GM19328 (cell line): ENCODE data around the gene HSPA12A.

Experiments
- ATAC-seq: cut with Tn5 transposase; IDR thresholded peaks from one replicate; pipeline ENCODE4 v1.9.1; 2021; ENCODE audit warnings: mild to moderate bottlenecking, moderate library complexity; ENCODE audit not compliant: unreplicated experiment

HSPA12A gene, protein sequence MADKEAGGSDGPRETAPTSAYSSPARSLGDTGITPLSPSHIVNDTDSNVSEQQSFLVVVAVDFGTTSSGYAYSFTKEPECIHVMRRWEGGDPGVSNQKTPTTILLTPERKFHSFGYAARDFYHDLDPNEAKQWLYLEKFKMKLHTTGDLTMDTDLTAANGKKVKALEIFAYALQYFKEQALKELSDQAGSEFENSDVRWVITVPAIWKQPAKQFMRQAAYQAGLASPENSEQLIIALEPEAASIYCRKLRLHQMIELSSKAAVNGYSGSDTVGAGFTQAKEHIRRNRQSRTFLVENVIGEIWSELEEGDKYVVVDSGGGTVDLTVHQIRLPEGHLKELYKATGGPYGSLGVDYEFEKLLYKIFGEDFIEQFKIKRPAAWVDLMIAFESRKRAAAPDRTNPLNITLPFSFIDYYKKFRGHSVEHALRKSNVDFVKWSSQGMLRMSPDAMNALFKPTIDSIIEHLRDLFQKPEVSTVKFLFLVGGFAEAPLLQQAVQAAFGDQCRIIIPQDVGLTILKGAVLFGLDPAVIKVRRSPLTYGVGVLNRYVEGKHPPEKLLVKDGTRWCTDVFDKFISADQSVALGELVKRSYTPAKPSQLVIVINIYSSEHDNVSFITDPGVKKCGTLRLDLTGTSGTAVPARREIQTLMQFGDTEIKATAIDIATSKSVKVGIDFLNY

DNA sequence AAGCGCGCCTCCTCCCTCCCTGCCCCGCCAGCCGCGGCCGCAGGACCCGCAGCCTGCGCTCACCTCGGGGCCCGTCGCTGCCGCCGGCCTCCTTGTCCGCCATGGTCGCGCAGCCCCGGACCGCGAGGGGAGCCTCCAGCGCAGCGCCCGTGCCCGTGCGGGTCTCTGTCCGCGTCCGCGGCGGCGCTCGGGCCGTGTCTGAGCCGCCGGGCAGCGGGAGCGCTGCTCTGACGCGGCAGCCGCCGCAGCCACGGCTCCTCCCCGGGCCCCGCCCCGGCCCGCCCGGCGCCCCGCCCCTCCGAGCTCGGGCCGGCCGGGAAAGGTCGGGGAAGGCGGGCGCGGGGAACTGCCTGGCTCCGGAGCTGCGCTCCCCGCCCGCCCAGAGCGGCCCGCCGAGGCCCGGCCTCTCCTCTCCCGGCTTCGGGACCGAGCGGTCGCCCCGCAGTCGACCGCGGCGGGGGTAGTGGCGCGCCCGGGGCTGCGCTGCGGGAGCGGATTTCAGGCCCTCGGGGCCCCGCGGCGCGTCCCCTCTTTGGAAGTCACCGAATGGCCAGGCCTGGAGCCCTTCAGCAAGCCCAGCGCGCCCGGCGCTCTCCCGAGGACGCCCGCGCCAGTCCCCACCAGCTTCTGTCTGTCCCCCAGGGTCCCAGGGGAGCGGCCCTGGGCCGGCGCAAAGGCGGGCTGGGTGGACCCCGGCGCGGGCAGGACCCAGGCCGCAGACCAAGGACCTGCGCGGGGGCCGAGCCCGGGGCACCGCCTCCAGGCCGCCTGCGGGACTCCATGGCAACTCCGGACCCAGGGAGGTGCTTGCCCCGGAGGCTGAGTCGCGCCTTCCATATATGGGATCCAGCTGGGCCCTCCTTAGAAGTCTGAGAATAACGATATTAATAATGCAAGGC, at the start of gene HSPA12A:
HSPA12A (minus strand) TSS at position 200 of the 899 bp plus-strand sequence; CDS start at position 103, 97 bp downstream.
- peak; percentile 90 for ATAC-seq

DNA sequence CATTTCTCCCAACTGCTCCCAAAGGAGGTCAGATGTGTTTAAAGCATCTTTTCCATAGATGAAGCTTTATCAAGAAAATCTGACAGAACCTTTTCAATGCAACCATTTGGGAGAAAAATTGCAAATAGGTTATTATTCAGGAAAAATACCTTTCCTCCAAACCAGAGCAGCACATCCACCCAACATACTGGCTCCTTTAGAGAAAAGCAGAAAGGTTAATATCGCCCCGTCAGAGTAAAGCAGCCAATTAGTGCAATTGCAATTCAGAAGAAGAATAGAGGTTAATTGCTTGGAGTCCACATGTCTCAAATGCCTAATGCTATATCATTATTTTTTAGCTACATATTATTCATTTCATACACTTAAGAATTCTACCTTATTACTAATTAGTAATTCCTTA, 48.9 kb upstream of the HSPA12A start:
- ATAC-seq: no peak

DNA sequence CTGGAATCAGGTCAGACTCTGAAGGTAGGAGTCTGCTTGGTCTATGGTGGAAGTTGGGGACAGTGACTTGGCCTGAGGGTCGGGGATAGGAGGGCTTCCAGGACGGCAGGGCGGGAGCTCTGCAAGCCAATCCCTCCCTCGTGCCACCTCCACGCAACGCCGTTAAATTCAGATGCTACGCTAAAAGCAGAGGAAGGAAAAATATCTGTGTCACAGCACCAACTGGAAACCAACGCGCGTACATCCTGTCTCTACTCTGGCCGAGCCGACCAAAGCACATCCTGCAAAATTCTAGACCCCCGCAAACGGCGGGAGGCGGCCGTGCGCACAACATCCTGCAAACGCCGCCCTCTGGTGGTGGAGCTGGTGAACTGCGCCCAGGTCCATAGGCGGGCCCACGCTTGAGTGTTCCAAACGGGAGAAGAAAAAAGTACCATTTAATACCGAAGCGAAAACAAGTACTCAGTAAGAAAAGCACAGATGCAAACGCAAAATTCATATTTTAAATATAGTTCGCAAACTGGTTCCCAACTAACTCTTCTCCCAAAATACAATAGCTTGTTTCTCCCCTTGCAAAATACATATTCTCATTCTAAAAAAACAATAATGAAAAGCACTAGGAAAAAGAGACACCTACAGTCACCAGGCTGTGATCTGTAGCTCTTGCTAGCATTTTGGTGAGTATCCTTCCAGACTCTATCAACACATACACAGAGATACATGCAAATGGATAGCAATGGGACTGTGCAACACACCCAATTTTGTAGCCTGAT, 45.7 kb upstream of the HSPA12A start:
- ATAC-seq: peak; percentile 76

DNA sequence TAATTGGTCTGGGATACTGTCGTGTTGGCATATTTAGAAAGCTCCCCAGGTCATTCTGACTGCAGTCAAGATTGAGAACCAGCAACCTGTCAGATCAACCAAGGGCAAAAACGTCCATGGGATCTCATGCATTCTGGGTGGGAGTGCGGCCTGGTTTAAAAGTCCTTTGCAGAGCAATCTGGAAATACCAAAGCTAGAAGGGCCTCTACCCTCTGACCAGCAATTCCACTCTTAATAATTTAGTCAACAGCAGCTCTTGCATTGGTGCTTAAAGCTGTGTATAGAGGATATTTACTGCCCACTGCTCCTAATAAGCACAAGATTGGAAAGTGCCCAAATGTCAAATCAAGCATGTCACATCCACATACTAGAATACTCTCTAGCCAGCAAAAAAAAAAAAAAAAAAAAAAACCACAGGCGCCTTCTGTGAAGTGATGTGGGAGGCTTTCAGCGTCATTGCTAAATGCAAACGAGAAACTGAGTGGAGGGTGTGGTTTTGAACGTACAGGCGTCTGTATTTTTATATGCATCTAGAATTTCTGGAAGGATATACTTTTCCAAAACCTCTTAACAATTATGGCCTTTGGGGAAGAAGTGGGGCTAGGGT, 44.8 kb upstream of the HSPA12A start:
- ATAC-seq: no peak

DNA sequence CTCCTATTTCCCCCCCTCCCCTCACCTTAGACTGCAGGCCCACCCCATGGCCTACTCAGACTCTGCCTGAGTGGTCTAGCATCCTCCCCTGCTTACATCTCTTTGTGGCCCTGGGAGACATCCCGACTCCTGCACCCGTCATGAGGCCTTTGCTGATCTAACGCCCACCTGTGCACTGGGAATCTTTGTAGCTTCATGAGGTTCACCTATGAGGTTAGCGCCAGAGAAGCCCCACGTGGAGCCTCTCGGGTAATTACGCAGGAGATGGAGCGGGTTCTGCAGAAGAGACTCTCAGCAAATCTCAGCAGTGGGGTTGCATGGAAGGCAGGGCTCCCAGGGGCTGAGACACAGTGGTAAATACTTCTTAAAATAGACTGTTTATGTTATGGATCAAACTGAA, 43.5 kb upstream of the HSPA12A start:
- ATAC-seq: no peak

DNA sequence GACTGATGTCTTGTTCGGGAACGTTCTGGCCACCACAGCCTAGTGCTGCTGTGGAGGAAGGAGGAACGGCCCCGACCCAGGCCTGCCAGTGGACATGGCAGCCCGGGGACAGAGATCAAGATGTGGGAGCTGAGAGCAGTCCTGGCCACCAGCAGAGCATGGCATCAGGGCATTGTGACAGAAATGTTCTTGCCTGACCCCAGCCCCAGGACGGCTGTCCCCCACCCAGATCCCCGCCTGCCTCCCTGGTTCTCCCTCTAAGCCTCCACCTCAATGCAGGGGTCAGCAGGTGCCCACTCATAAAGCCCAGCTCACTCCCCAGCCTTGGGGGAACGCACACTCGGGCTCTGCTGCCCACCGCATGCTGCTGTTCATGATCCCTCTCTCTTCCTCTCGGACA, 42.9 kb upstream of the HSPA12A start:
- ATAC-seq: no peak

DNA sequence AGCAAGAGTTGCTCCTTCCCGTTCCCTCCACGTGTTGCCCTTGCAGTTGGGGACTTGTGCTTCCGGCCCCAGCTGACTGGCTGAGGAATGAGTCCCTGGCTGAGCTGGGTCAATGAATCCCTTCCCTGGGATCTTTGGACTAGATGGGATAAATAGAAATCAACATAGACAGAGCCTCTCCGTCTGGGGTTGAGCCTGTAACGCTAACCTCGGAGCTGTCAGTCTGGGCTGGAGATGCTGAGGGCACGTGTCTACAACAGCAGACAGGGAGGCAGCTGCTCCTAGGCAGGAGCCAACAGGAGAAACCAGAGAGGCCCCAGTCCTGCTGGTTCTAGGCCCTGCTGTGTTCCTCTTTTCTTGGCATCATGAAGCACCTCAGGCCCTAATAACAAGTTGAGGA, 42.3 kb upstream of the HSPA12A start:
- no peak for ATAC-seq

DNA sequence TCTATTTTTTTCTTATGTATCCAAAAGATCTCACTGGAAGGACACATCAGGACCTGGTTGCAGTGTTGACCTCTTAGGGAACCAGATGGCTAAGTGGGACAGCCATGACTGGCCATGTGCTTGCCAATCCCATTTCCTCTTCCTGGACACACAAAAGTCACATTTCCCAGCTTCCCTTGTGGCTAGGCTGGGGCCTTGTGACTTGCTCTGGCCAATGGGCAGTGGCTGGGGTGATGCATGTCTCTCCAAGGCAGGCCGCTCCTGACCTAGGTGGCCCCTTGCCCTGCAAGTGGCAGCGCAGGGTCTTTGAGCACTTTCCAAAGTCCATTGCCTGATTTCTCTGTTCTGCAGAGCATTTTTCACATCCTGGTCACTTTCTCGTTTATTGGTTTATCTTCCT, 41.7 kb upstream of the HSPA12A start:
- no peak for ATAC-seq

DNA sequence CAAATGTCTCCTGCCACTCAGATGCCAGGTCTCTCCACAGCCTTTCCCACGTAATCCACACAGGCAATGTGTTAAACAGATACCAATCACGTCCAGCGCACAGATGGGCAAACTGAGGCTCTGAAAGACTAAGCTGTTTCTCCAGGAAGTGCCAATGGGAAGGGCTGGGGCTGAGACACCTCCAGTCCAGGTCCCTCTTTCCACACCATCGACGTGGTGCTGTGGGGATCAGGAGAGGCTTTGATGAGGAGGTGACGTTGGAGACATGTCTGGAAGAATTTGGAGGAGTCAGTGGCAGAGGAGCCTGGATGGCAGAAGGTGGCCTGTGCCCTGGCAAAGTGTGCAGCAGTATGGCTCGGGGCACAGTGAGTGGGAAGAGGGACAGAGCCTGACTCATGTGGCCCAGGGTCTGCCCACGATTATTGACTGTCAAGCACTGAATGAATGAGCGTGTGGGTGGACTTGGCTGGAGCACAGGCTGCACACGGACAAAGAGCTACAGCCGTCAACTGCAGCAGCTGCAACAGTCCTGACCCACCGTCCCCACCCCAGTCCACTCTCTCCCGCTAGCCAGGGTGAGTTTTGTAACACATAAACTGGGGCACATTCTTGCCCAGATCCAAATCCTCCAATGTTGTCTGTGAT, 40.8 kb upstream of the HSPA12A start:
- no peak for ATAC-seq

DNA sequence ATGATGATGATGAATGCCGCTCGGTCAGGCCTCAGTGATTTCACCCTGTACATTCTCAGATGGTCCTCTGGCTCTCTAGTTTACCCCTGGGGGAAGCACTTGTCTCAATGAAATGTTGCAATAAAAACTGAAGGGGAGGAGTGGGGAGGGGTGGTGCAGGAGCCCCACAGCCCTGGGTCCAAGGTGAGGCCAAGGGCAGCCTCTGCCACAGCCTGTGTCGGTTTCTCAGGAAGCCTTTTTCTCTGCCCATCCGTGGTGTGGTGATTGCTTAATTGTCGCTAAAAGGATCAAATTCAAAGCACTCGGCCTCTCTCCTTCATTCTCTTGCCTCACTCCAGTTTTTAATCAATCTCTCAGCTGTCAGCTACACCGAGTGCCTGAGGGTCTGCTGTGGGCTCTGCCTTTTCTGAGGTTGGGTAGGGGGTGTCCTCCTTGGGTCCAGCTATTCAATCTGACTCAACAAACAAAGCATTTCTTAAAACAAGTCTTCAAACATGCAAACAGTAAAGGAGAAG, 39.1 kb upstream of the HSPA12A start:
- ATAC-seq: no peak

DNA sequence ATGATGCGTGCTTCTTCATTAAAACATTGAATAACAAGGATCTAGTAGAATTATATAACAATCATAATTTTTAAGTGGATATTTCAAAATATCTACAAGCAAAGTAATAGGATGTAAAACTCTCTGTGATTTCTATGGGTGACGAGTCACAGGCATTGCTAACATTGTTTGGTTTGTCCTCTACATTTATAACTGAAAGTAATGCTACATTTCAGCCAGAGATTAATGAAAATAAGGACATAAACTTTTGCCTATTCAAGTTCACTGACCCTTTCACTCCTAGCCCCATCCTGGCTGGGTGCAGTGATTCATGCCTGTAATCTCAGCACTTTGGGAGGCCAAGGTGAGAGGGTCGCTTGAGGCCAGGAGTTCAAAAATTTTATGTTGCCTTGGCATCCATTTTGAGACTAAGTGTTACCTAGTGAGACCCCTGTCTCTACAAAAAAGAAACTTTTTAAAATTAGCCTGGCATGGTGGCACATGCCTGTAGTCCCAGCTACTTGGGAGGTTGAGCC, 38.4 kb upstream of the HSPA12A start:
- ATAC-seq: no peak

DNA sequence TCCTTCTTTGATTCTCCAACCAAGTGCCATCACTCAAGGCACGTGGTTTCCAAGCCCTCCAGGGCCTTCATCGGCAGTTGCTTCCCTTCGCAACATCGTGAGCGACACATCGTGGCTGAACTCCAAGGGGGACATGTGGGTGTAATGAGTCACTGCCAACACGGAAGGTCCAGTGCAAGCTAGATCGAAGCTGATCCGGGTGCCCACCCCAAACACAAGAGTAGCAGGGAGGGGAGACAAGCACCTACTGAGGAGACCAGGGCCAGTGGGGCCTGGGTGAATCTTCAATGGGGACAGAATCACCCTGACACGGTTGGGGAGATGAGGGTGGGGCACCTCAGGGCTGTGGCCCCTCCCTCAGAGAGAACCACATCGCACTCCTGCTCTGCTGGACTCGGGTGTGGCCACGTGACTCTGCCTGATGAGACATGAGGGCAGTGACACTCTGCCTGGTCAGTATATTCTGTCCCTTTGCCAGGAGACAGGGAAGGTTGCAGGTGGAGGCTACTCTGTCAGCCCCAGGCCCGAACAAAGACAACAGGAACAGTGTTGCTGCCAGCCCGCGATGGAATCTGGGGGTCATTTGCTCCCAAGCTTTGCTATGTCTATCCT, 36.8 kb upstream of the HSPA12A start:
- no peak for ATAC-seq

DNA sequence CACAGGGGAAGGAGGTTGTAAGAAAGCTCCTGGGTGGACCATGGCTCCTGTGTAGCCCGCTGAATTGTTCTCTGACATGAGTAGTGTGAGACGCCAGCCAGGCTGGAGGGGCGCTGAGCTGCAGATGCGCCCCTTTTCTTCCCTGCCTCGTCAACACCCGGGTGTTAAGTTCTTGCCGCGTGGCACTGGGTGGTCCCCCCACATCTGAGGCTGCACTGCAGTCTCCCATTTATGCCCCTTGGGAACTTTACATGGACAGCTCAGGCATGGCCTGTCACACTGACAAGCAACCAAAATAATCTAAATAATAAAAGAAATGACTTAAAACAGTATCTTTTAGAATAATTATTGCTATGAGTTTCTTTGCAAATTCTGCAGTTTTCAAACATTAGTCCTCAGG, 34.6 kb upstream of the HSPA12A start:
- ATAC-seq: no peak

DNA sequence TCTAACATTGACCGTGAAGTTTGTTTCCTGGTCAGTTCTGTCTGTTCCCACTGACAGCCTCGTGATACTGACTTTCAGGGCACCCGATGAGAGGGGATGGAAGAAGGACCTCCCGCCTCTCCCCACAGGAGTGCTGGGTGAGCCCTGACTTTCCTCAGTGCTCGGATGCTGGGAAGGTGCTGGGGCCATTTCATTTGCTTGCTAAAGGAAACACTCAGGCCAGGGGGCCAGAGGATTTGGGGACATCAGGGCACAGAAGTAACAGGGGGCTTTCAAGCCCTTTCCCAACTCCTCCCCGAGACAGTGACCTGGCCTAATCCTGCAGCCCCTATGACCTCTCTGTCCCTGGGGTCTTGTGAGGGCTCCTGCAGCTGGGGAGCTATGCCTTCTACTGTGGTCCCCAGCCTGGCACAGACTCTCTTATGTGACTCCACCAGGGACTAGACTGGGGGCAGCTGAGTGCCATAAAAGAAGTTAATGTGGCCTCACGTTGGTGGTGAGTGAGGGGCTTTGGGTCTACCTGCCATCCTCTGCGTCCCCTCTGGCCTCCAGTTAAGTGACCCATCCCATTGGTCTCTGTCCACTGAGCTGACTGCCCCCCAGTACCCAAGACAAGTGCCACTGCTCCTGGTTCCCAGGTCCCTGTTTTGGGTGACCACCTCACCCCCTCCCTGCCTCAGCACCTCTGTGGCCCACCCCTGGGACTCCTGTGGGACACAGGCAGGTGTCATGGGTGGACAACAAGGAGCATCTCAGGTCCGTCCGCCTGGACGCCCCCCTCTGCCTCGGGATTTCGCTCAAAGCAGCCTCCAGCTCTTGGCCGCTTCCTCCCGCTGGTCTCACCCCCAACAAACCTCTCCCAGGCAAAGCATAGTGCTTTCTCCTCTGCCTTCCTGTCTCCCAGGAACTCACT, 33.4 kb upstream of the HSPA12A start:
- no peak for ATAC-seq

DNA sequence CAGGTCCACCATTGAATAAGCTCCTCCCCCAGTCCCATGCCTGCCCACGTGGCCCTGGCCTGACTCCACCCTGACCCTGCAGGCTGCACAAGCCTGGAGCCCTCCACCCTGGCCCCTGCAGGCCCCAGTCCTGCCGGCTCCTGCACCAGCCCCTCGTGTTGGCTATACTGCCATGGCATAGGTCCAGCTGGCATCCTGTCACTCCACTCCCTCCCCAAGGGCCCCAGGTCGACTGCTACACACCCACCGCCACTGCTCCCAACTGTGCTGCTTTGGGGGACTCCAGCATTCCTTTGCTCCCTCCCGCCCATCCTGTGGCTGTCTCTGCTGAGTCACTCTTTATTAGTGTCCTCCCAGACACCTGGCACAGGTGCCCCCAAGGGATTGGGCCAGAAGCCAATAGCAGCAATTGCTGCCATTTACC, 32.4 kb upstream of the HSPA12A start:
- ATAC-seq: no peak

DNA sequence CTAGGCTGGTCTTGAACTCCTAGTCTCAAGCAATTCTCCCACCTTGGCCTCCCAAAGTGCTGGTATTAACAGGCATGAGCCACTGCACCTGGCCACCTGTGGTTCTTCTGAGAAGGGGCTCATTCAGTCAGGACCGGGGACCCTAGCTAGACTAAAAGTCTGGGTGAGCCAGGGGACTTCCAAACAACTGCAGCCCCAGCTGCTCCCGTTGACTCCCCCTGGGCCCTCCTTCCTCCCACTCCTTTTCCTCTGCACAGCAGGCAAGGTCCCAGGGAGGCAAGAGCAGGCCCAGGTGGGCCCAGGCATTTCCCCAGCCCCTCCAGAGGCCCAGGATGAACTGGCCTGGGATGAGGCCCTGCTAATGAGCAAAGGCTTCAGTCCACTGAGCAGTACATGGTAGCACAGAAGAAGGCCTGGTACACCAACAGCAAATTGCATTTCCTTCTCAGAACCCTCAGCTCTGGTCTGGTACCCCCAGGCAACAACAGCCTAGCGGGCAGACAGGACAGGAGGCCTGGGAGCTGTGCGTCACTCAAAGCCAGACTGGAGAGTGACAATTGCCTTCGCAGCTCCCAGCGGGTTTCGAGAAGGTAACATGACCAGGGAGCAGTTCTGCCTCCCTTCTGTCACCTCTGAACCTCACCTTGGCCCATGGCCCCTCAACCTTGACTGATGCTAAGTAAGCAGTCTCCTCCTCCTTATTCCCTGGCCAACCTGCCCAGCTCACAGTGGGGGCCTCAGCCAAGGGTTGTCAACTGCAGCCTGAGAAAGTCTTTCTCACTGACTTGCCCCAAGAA, 30.7 kb upstream of the HSPA12A start:
- no peak for ATAC-seq

DNA sequence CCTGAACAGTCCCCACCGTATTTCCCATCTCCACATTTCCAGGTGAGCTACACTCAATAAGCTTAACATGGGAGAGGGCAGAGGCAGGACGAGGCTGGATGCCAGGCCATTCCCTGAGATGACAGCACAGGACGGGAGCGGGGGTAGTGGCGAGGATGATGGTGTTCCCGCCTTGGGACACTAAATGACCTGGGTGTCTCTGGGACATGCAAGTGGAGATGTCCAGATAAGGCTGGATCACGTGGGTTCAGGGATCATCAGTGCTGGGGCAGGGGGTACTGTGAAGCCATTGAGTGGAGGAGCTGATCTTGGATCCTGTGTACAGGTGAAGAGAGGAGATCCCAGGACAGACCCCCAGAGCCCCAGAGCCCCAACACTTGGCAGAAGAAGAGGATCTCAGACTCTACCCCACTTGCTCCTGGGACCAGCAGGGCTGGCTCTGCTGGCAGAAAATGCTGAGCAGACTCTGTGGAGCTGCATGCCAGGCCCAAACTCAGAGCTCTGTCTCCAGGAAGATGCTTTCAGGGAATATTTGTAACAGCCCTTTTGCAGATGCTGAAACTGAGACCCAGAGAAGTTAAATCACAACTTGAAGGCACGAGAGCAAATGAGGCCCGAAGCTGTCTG, 29.7 kb upstream of the HSPA12A start:
- ATAC-seq: no peak
